ENCODE measurements around the gene REEP3.

Gene REEP3

DNA sequence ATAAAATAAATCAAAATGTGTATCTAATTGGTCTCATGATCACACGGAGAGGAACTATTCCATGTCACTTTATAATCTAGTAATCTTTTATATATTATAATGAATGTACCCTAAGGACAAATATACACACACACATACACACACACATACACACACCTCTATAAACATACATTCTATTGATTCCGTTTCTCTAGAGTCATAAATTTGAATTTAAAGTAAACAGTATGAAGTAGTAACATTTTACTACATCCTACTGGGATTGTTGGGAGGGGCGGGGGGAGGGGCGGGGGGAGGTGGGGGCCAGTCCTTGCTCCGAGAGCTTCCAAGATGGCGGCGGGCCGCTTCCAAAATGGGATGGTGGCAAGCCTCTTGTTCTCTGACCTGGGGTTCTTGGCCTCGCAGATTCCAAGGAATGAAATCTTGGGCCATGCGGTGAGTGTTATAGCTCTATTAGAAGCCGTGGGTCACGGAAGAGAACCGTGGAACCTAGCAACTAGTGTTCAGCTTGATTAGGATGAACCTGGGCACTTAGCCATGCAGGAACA is 143.2 kb downstream of the REEP3 start:
- TF ChIP-seq GATA2 (IDR thresholded peaks at IDR 0.05; ENCODE audit: low read depth, low read length), result no peak
- no peak for TF ChIP-seq GATA3 (IDR thresholded peaks at IDR 0.05; ENCODE audit: low read depth, low read length)

DNA sequence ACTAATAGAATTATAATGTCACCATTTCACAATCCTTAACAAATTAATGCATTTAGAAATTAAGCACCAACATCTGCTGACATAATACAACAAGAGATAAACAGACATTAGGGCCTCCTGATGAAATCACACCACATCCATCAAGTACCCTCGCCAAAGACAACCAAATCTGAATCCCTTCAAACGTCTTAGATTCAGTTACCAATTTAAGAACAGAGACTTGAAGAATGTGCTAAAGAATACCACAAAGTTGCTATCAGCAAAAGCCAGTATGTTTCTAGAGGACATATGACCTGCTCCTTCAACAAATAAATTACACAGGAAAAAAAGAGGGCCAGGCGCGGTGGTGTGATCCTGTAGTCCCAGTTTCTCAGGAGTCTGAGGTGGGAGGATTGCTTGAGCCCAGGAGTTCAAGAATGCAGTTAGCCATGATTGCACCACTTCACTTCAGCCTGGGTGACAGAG is 144.5 kb downstream of the REEP3 start:
- TF ChIP-seq GATA3 (IDR thresholded peaks at IDR 0.05; ENCODE audit: low read depth, low read length) (no peak), GATA2 (IDR thresholded peaks at IDR 0.05; ENCODE audit: low read depth, low read length) (no peak)

DNA sequence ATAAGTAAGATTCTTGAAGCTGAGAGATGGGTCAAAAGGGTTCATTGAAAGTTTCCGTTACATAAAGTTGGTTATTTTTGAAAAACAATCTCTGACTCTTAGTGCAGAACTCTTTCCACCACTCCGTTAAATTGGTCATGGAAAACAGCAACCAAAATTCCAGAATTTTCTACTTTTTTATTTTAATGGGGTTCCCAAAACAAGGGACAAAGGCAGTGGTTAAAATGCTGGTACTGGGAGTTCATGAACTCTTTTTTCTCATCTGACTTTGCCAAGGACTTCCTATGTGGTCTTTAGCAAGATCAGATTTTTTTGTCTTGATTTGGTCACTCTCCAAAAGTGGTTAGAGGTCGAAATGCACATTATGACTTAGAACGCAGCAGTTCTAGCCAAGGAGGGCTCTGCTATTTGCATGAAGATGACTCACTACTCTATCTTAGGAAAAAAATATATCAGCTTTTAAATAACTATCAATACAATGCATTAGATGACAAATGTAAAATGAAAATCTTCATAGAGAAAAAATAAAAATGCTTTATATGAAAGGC is 145.7 kb downstream of the REEP3 start:
- TF ChIP-seq GATA2 (IDR thresholded peaks at IDR 0.05; ENCODE audit: low read depth, low read length) (no peak), GATA3 (IDR thresholded peaks at IDR 0.05; ENCODE audit: low read depth, low read length) (no peak)

DNA sequence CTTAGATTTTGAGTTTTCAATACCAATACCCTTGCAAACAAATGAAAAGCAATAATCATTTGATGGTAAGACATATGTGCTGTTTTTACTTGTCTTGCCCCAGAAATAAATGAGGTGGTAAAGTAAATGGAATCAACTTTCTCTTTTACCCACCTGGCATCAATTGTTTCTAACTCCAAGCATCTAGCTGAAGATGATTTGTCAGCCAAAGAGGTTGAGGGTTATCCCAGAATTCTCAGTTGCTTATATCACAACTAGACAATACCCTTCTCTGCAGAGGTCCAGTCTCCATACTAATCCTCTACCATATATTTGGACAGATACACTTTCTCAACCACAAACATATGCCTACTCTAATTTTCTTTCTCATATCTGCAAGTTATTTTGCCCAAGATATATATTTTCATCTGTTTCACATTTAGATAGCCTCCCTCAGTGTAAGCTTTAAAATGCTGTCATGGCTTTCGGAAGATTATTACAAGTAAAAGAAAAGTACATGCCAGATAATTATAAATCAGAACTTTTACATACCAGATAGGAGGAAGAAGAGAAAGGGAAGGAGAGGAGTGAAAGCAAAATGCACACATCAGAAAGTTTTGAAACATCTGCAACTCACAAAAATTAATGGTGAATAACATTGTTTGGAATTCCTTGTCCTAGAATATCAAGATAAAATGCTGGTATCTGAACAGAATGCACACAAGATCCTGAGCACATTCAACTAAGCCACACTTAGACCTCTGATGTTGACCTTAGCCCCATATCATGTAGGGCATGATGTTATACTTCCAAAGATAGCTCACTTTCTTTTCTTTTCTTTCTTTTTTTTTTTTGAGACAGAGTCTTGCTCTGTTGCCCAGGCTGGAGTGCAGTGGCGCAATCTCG is 146.6 kb downstream of the REEP3 start:
- TF ChIP-seq GATA2 (IDR thresholded peaks at IDR 0.05; ENCODE audit: low read depth, low read length) (no peak), GATA3 (IDR thresholded peaks at IDR 0.05; ENCODE audit: low read depth, low read length) (no peak)

DNA sequence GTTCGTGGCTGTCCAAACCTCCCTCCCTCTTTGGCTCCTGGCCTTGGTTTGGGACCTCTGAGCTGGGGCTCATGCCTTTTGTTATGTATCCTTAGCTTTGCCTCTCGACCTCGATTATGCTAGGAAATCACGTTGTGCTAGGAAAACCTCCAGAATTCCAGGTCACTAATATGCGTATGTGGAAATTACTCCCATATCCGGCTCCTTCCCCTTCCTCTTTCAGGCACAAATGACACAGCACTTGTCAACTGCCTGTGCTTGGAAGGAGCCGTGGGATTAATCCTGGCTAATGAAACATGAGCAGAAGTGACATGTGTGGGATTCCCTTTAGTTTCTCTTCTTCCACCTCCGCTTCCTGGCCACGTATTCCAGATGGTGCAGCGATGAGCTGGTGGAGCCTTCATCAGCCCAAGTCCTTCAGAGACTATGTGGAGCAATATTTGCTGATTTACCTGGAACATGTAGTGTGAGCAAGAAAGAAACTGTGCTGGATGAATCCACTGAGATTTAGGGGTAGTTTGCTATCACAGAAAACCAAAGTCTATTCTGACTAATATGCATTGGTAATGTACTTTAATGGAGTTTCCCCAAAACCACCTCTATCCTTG is 149.2 kb downstream of the REEP3 start:
- no peak for TF ChIP-seq GATA2 (IDR thresholded peaks at IDR 0.05; ENCODE audit: low read depth, low read length)
- TF ChIP-seq GATA3 (IDR thresholded peaks at IDR 0.05; ENCODE audit: low read depth, low read length), result no peak

DNA sequence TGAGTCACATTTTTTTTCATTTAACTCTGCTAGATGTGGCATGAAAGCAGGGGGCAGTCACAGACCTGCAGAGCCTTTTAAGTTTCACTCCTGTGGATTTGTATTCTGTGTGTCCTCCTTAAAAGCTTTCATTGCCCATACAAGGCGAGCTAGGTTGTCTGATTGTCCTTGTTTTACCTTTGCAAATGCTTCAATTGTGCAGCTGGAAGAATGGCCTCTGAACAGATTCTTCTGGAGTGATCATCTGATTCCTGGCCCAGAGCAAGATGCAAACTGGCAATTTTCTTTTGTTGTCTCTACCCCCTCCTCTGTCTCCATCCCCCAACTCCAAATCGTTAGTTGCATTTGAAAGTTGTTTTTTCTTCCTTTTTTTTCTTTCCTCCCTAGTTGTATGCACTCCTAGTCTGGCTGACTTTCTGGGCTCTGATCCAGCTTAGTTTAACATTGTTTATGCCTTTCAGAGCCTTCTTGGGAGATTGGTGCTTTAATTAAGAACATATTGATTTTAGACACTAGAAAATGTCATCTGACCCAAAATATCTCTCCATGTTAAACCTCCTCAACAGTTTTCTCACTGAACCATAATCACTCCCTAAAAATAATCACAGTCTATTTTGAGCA is 150.2 kb downstream of the REEP3 start:
- TF ChIP-seq GATA3 (IDR thresholded peaks at IDR 0.05; ENCODE audit: low read depth, low read length) (no peak), GATA2 (IDR thresholded peaks at IDR 0.05; ENCODE audit: low read depth, low read length) (no peak)

DNA sequence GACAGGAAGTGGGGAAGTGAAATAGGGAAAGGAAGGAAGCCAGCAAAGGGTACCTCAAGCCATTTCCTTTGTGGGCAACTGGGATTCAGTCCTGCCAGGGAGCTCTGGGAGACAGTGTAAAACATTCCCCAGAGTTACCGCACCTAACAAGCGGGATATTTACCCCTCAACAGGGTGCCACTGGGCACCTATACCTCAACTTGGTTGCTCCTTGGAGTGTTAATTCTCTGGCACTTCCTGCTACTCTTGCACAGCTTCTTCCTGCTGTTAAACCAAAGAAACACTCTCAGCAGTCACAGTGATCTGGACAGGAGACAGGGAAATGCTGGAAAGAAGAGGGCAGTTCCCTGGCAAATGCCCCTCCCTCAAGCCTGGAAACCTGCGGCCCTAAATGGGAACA is 151.3 kb downstream of the REEP3 start:
- no peak for TF ChIP-seq GATA2 (IDR thresholded peaks at IDR 0.05; ENCODE audit: low read depth, low read length)
- no peak for TF ChIP-seq GATA3 (IDR thresholded peaks at IDR 0.05; ENCODE audit: low read depth, low read length)

DNA sequence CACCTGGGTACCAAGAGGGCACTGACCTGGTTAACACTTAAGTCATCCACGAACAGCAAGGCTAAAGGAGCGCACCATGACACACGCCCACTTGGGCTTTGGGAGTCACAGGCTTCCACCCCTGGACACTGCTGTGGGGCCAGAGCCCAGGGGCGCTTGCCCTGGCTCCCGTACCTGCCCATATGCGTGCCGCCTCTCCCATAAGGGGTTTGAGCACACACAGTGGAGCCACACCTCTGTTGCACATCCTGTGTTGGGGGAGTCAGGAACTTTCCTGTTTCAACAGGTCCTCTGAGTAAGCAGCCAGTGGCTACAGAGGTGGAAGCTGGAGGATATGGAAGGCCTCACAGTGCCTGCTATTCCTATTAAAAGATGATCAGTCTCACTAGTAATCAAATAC is 152.0 kb downstream of the REEP3 start:
- TF ChIP-seq GATA2 (IDR thresholded peaks at IDR 0.05; ENCODE audit: low read depth, low read length) (no peak), GATA3 (IDR thresholded peaks at IDR 0.05; ENCODE audit: low read depth, low read length) (no peak)

DNA sequence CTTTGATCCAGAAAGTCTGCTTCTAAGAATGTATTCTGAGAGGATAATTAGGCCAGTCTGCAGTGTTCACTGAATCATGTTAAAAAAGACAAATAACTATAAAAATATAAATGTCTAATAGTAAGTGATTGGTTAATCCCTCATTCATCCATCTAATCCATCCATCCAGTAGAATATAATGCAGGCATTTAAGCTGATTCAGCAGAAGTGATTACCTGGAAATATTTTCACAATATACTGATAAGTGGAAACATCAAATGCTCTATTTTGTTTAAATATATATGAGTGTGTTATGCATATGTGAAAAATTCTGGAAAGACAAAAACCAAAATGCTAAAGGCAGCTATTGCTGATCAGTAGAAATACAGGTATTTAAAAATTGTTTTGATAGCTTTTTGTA is 152.6 kb downstream of the REEP3 start:
- TF ChIP-seq GATA2 (IDR thresholded peaks at IDR 0.05; ENCODE audit: low read depth, low read length), result no peak
- no peak for TF ChIP-seq GATA3 (IDR thresholded peaks at IDR 0.05; ENCODE audit: low read depth, low read length)

All from SH-SY5Y (cell line).